NCI-H2107 treated with DMSO at 0.1 percent for 48 hours (cell line): ENCODE measurements around the gene TMCC2.
"Not testable (repeated sequence)": the region's sequence is repeated elsewhere in the genome, so short reads cannot be mapped to it uniquely, and the experiment has no call there.

Source experiments
- DNase-seq: peaks from one replicate; lab custom pipeline; 2025; ENCODE audit not compliant: unreplicated experiment; lab: John Stamatoyannopoulos, UW

TMCC2 gene

DNA sequence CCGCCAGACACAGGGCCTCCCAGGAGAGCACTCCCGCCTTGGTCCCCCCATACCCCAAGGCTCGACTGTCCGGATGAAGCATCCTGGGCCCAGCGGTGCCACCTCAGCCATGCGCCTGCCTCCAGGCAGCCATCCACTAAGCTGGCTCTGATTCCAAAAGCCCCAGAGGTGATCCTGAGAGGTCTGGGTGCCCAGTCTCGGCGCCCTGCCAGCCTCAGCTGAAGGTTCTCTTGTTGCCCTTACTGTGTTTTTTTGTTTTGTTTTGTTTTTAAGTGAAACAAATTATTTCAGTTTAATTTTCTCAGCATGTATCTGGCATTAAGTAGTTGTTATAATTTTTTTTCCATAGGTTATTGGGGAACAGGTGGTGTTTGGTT is 48.9 kb downstream of the TMCC2 start:
- DNase-seq: no peak

DNA sequence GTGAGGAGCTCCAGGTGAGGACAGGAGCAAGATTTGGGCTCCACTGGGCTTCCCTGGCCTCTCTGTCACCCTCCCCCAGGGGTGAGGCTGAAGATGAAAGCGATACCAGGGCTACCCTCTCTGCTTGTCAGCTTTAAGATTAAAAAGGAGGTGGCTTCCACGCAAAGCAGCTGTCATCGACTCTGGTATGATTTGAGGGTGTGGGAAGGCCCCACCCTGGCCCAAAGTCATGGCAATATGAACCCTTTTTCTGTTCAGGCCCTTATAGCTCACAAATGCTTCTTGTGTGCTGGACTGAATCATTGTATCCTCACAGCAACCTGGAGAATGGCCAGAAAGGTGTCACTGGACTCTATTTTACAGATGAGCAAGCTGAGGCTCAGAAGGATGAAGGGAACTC is 52.2 kb downstream of the TMCC2 start:
- no peak for DNase-seq

DNA sequence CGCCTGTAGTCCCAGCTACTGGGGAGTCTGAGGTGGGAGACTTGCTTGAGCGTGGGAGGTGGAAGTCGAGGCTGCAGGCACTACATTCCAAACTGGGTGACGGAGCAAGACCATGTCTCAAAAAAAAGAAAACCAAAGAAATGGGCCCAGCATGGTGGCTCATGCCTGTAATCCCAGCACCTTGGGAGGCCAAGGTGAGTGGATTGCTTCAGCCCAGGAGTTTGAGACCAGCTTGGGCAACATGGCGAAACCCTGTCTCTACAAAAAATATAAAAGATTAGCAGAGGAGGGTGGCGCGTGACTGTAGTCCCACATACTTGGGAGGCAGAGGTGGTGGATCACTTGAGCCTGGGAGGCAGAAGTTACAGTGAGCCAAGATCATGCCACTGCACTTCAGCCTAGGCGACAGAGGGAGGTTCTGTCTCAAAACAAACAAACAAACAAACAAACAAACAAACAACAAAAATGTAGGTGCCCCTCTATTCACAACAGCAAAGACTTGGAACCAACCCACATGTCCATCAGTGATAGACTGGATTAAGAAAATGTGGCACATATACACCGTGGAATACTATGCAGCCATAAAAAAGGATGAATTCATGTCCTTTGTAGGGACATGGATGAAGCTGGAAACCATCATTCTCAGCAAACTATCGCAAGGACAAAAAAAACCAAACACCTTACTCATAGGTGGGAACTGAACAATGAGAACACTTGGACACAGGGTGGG is 53.1 kb downstream of the TMCC2 start:
- not testable (repeated sequence) for DNase-seq

GRCh38 chr1:205283270-205284147 is 55.8 kb downstream of the TMCC2 start:
- no peak for DNase-seq

DNA sequence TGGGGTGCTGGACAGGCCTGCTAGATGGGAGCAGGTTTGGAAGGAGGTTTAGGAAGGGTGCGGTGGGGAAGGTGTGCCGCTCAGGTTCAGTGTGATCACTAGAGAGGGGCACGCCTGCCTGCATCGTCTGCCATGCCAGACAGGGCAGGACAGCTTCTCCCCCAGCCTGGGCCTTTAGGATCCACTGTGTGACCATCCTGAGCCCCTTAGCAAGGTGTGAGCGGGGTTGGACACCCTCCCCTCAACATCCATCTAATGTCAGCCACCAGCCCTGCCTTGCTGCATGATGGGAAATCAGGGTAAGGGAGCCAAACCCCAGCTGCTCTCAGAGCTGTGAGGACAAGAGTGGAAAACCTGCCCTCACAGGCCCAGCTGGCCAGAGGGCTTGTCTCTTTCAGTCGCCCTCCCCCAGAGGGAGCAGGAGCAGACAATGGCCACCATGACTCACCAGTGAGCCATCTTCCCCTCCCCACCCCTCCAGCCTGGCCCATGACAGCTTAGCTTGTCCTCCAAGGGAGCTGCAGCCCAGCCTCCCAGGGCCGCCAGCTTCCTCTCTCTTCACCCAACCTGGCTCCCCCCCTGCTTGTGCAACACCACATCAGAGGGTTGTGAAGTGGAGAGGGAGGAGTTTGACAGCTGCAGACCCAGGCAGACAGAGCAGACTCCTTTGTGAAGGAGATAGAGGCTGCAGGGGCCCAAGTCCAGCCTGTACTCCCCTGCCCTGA is 56.8 kb downstream of the TMCC2 start:
- DNase-seq: peak; percentile 96

- DNase-seq: peak; percentile 76
Observed at GRCh38 chr1:205285381-205286101, 57.8 kb downstream of the TMCC2 start.

DNA sequence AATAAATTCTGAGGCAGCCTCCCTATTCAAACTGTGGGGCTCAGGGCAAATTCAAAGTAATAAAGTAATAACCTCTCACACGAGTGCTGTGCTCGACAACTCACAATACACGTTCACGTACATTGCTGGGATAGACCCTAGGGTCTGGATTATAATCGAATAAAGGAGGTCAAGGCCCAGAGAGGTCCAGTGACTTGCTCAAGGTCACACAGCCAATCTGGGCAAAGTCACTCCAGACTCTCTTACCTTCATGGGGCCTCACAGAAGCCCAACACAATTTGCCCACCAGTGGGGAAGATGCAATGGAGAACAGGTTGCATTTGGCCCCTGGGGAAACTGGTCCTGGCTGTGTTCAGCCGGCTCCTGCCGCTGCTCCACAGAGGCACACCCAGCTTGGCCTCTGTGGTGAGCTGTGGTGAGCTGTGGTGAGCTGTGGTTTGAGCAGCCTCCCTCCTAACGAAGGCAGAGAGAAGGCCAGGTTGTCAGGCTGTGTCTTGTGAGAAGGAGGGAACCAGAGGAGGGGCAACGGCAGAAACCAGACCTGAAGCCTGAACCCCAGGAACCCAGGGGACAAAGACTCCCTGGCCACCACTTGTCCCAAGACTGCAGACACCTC is 58.7 kb downstream of the TMCC2 start:
- DNase-seq: peak; percentile 29

GRCh38 chr1:205287076-205287475 is 59.3 kb downstream of the TMCC2 start:
- DNase-seq: no peak

GRCh38 chr1:205287767-205288559 is 60.2 kb downstream of the TMCC2 start:
- peak; percentile 35 for DNase-seq

- DNase-seq: no peak
Observed at GRCh38 chr1:205291596-205291995, 63.9 kb downstream of the TMCC2 start.

- DNase-seq: no peak
Observed at GRCh38 chr1:205293350-205294074, 65.8 kb downstream of the TMCC2 start.

- no peak for DNase-seq
Observed at GRCh38 chr1:205294175-205294917, 66.6 kb downstream of the TMCC2 start.

DNA sequence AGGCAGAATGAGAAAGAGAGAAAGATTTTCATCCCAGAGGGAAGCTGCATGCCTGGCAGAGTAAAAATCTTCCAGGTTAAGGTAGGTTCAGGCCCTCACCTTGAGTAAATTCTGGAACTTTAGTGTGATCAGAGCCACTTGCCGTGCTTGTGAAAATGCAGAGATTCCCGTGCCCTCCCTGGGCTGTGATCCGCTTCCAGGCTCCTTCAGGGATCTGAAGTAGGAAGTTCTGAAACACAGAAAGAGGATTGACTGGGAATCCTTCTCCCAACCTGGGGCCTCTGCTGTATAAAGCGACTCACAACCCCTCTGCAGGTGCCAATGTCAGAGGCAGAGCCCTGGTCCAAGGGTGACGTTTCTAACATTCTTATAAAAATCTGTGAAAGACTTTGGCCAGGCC is 67.2 kb downstream of the TMCC2 start:
- no peak for DNase-seq

DNA sequence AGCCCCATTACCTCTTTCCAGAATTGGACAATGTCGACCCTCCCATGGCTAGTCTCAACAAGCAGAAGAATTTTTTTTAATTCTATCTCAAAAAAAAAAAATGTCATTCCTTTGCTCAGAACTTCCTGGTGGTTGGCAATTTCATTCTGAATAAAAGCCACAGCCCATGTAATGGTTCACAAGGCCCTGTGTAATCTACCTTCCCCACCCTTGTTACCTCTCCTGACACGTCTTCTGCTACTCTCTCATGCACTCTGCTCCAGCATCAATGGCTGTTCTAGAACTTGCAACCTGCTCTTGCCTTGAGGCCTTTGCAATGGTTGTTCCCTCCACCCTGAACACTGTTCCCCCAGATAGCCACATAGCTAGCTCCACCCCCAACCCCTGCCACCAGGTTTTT is 68.4 kb downstream of the TMCC2 start:
- DNase-seq: no peak

DNA sequence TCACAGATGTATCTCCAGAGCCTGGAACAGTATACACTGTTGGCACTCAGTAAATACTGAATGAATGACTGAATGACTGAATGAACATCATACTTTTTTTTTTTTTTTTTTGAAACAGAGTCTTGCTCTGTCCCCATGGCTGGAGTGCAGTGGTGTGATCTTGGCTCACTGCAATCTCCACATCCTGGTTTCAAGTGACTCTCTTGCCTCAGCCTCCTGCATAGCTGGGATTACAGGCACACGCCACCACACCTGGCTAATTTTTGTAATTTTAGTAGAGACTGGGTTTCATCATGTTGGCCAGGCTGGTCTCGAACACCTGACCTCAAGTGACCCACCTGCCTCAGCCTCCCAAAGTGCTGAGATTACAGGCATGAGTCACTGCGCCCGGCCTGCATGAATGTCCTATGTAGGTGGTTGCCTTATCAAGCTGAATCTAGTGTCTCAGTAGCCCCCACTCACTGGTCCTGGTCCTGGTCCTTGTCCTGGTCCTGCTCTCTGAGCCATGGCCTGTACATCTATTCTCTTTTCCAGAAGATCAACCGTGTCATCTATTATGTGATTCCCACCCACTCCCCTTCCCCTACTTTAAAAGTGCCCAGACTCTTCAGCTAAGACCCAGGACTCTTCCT is 69.9 kb downstream of the TMCC2 start:
- not testable (repeated sequence) for DNase-seq

DNA sequence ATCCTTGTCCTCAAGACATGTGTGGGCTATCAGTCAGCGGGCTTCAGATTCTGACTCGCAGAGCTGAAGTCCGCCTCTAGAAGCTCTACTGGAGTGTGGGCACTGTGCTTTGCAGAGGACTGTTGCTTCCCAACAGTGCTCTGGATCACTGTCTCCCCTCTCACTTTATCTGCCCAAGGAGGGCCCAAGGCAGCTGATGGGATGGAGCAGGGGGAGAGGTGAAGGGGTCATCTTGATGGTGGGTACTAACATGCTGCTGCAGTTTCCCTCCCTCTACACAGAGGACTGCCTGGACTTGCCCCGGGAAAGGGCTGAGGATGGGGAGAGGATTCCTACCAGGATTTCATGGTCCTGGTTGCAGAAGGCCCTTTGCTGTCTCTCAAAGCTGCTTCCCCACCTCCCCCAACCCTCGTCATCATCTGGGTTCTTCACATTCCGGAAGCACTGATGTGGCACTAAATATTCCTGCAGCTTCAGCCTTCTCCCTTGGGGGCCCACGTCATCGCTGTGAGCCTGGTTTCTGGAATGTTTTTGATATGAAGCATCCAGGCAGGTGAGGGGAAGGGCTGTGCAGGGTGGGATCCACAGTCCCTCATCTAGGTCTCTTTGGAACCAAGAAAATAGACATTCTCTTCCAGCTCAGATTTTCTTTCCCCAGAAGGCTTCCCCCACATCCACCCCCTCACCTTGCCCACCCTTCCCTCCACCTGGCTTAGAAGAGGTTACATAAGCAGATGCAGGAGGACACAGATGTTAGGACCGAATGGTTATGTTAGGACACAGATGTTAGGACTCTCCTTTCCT is 70.6 kb downstream of the TMCC2 start:
- peak; percentile 69 for DNase-seq

DNA sequence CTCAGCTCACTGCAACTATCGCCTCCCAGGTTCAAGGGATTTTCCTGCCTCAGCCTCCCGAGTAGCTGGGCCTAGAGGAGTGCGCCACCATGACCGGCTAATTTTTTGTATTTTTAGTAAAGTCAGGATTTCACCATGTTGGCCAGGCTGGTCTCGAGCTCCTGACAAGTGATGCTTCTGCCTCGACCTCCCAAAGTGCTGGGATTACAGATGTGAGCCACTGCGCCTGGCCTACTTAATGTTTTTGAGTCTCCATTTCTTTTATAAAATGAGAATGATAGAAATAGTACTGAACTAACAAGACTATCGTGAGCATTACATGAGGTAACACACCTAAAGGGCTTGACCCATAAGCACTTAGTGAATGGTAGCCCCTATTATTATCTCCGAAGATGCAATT is 72.4 kb downstream of the TMCC2 start:
- no peak for DNase-seq
